GM12878 (cell line): ENCODE data around the gene SRSF7. TPM values are rescaled to one million over a fixed set of nuclear protein-coding genes. Genes with fewer than 3 reads are reported as not detected.

Experiments used
- ATAC-seq: fragments of 200-7000 bp; cut with Tn5 transposase; 3 replicates; pipeline ENCODE4 v1.9.1; 2020; ENCODE audit warnings: mild to moderate bottlenecking, moderate library complexity
- BruUV-seq: library from RNA; stranded (reverse); fragments of 400-500 nt; replicated peaks from 2 replicates; lab custom pipeline; 2021; lab: Mats Ljungman, UMichigan
- CTCF ChIA-PET: fragments of 300-600 bp; sonication (Branson Sonifier 250); formaldehyde crosslinking; extraction: SDS; loops from one replicate; lab custom pipeline; 2021; ENCODE audit warnings: inconsistent platforms; lab: Yijun Ruan, JAX
- POLR2A ChIA-PET: fragments of 350-600 bp; formaldehyde crosslinking; extraction: SDS; loops from one replicate; lab custom pipeline; 2021; ENCODE audit warnings: inconsistent platforms; lab: Charles Lee
- RAD21 ChIA-PET: fragments of 300-600 bp; sonication (Branson Sonifier 250); formaldehyde crosslinking; loops from one replicate; lab custom pipeline; 2023; ENCODE audit warnings: antibody characterized with exemption; ENCODE audit not compliant: unreplicated experiment; lab: Charles Lee
- SMC1A ChIA-PET: fragments of 300-600 bp; sonication (Branson Sonifier 250); formaldehyde crosslinking; loops from one replicate; lab custom pipeline; 2023; ENCODE audit not compliant: unreplicated experiment, uncharacterized antibody; lab: Charles Lee
- DNase-seq: peaks from one replicate; pipeline ENCODE4 v3.0.0-alpha.2; 2011; ENCODE audit warnings: low read depth, low spot score
- FAIRE-seq: peaks from 3 replicates; lab custom pipeline; 2011; peaks lifted over from hg19 to GRCh38; lab: Jason Lieb, UNC
- H2AFZ ChIP-seq: 2 replicates; pipeline ENCODE4 v1.6.0; 2011; ENCODE audit warnings: low read depth, low read length, control low read depth; ENCODE audit not compliant: control insufficient read depth
- H3K27ac ChIP-seq: 2 replicates; pipeline ENCODE4 v1.5.1; 2011; ENCODE audit warnings: control low read depth; ENCODE audit not compliant: control insufficient read depth, insufficient read depth
- H3K27me3 ChIP-seq, 2 experiments: replicated peaks in 1 of 2; 2 replicates each; pipeline versions ENCODE4 v1.6.0 to v1.6.1; 2011; ENCODE audit warnings: low read length in 1 of 2; ENCODE audit not compliant: control insufficient read depth in 2 of 2, insufficient read depth in 2 of 2
- H3K36me3 ChIP-seq, 2 experiments: 2 replicates each; pipeline ENCODE4 v1.5.1; 2011; ENCODE audit warnings: low read length in 1 of 2; ENCODE audit not compliant: control insufficient read depth in 2 of 2, insufficient read depth in 2 of 2
- H3K4me1 ChIP-seq: 2 replicates; pipeline ENCODE4 v1.6.1; 2011; ENCODE audit warnings: mild to moderate bottlenecking, low read length, moderate library complexity, mixed read lengths; ENCODE audit not compliant: control insufficient read depth, insufficient read depth
- H3K4me2 ChIP-seq: 2 replicates; pipeline ENCODE4 v1.6.0; 2011; ENCODE audit warnings: control low read depth; ENCODE audit not compliant: control insufficient read depth, insufficient read depth
- H3K4me3 ChIP-seq: fragments of 200-600 bp; sonication (generic); 2 replicates; pipeline ENCODE4 v1.5.1; 2016
- H3K79me2 ChIP-seq: 2 replicates; pipeline ENCODE4 v1.6.0; 2011; ENCODE audit warnings: low read length; ENCODE audit not compliant: control insufficient read depth, insufficient read depth
- H3K9ac ChIP-seq: 2 replicates; pipeline ENCODE4 v1.8.0; 2011; ENCODE audit warnings: low read length, control low read depth, mixed read lengths; ENCODE audit not compliant: control insufficient read depth, insufficient read depth
- H3K9me3 ChIP-seq: replicated peaks from 3 replicates; pipeline ENCODE4 v1.5.1; 2011; ENCODE audit warnings: mild to moderate bottlenecking, low read length; ENCODE audit not compliant: control insufficient read depth, insufficient read depth
- H4K20me1 ChIP-seq: 2 replicates; pipeline ENCODE4 v1.6.0; 2011; ENCODE audit not compliant: control insufficient read depth, insufficient read depth
- CHD2 ChIP-seq: IDR thresholded peaks from 2 replicates; pipeline ENCODE4 v1.6.1; 2011; ENCODE audit warnings: low read depth, low read length, improper control_type of control experiment, borderline replicate concordance
- EZH2 ChIP-seq: IDR thresholded peaks from 2 replicates; pipeline ENCODE4 v1.6.1; 2012; ENCODE audit warnings: low read depth, mild to moderate bottlenecking, control low read depth, inconsistent platforms, low read length, borderline replicate concordance; ENCODE audit not compliant: control insufficient read depth
- HDAC6 ChIP-seq: fragments of 200-600 bp; sonication (generic); IDR thresholded peaks from one replicate; pipeline ENCODE4 v1.8.0; 2017; ENCODE audit warnings: antibody characterized with exemption; ENCODE audit not compliant: unreplicated experiment
- IKZF2 ChIP-seq, 2 experiments: fragments of 450-650 bp; IDR thresholded peaks; 2 replicates each; pipeline ENCODE4 v1.6.1; 2017; ENCODE audit warnings: mild to moderate bottlenecking in 2 of 2, moderate library complexity in 2 of 2
- MYC ChIP-seq: IDR thresholded peaks from 2 replicates; pipeline ENCODE4 v1.6.1; 2011; ENCODE audit warnings: mild to moderate bottlenecking, low read length, moderate library complexity, inconsistent platforms; ENCODE audit not compliant: insufficient read depth, insufficient replicate concordance, insufficient read length, severe bottlenecking
- NFYA ChIP-seq: IDR thresholded peaks from 2 replicates; pipeline ENCODE4 v1.6.1; 2011; ENCODE audit warnings: low read depth, mild to moderate bottlenecking, low read length, improper control_type of control experiment, borderline replicate concordance
- PML ChIP-seq: IDR thresholded peaks from 2 replicates; pipeline ENCODE4 v1.6.1; 2012; ENCODE audit warnings: low read length, inconsistent platforms
- POLR2AphosphoS5 ChIP-seq: IDR thresholded peaks from 2 replicates; pipeline ENCODE4 v1.6.1; 2011; ENCODE audit warnings: mild to moderate bottlenecking, low read length, inconsistent platforms
- RAD21 ChIP-seq: IDR thresholded peaks from 2 replicates; pipeline ENCODE4 v1.6.1; 2011; ENCODE audit warnings: mild to moderate bottlenecking, low read depth, low read length, moderate library complexity; ENCODE audit not compliant: insufficient read depth
- SIN3A ChIP-seq: IDR thresholded peaks from 2 replicates; pipeline ENCODE4 v1.6.1; 2012; ENCODE audit warnings: low read depth, low read length, improper control_type of control experiment
- SIX5 ChIP-seq: IDR thresholded peaks from 2 replicates; pipeline ENCODE4 v1.6.1; 2011; ENCODE audit warnings: mild to moderate bottlenecking, low read depth, low read length, moderate library complexity; ENCODE audit not compliant: severe bottlenecking
- TCF12 ChIP-seq: IDR thresholded peaks from 2 replicates; pipeline ENCODE4 v1.6.1; 2011; ENCODE audit warnings: low read depth, mild to moderate bottlenecking, low read length
- YY1 ChIP-seq: IDR thresholded peaks from 2 replicates; pipeline ENCODE4 v1.6.1; 2011; ENCODE audit warnings: low read depth, mild to moderate bottlenecking, low read length
- ZNF384 ChIP-seq: IDR thresholded peaks from 2 replicates; pipeline ENCODE4 v1.6.1; 2012; ENCODE audit warnings: low read depth, mild to moderate bottlenecking, low read length, improper control_type of control experiment, borderline replicate concordance
- WGBS: methylation state at CpG from one replicate; pipeline ENCODE4 v1.1.6; 2016; ENCODE audit warnings: low lambda C conversion rate; ENCODE audit not compliant: insufficient replicate concordance, insufficient coverage; ENCODE audit errors: missing lambda C conversion rate; 5-methylcytosine and 5-hydroxymethylcytosine counted together
- in situ Hi-C: fragments of 300-500 bp; cut with MboI; formaldehyde crosslinking; loops from 9 replicates; pipeline ENCODE4 v1.14.3; 2018; ENCODE audit warnings: mixed read lengths
- intact Hi-C: fragments of 100-400 bp; cut with micrococcal nuclease; formaldehyde crosslinking; loops from one replicate; pipeline ENCODE4 v1.14.2; 2022; ENCODE audit not compliant: unreplicated experiment
- polyA plus RNA-seq, 11 experiments: library from polyadenylated mRNA; depleted of rRNA in 4 of 11; unstranded in 6 of 11; stranded (reverse) in 5 of 11; fragments of >200 nt; fragmentation: Nextera tagmentation in 4 of 11; fragmentation: Illumina TruSeq in 1 of 11; extraction: Ambion mirVana in 4 of 11; extraction: Trizol in 1 of 11; gene quantifications; 1 replicate in 1 of 11; 2 replicates in 10 of 11; pipeline versions ENCODE4 v1.2.1 to v1.2.3, GENCODE V29; 2011 to 2016; ENCODE audit warnings: inconsistent platforms in 2 of 11, missing spikeins in 2 of 11, low read depth in 1 of 11
- total RNA-seq, 4 experiments: library from RNA; depleted of rRNA in 3 of 4; stranded (reverse); fragments of >200 nt in 3 of 4; fragmentation: Illumina TruSeq in 1 of 4; extraction: Trizol in 1 of 4; gene quantifications; 2 replicates each; pipeline versions ENCODE4 v1.2.1 to v1.2.3, GENCODE V29; 2013 to 2021
- TF ChIP-seq, protein P1 (sequence below): fragments of 450-650 bp; conservative IDR thresholded peaks from 2 replicates; pipeline ENCODE4 v1.6.1; 2017; ENCODE audit warnings: mild to moderate bottlenecking, moderate library complexity
- TF ChIP-seq, protein P2 (sequence below), 3 experiments: IDR thresholded peaks in 2 of 3; conservative IDR thresholded peaks in 1 of 3; 2 replicates each; pipeline ENCODE4 v1.5.1; 2011; ENCODE audit warnings: low read depth in 3 of 3, low read length in 3 of 3, mild to moderate bottlenecking in 3 of 3, control low read depth in 2 of 3, moderate library complexity in 2 of 3, inconsistent platforms in 1 of 3, mixed read lengths in 1 of 3; ENCODE audit not compliant: control insufficient read depth in 2 of 3, insufficient read depth in 1 of 3; ENCODE audit errors: extremely low read depth in 1 of 3
- TF ChIP-seq, protein P3 (sequence below): fragments of 450-650 bp; IDR thresholded peaks from 2 replicates; pipeline ENCODE4 v1.6.1; 2017; ENCODE audit warnings: borderline replicate concordance

Gene SRSF7
- total and polyA plus RNA-seq, 10 of the 15 experiments (the other 5 are each of a cell fraction or from before 2014, with no cell fraction given): 205 to 785 (median 408) TPM

DNA sequence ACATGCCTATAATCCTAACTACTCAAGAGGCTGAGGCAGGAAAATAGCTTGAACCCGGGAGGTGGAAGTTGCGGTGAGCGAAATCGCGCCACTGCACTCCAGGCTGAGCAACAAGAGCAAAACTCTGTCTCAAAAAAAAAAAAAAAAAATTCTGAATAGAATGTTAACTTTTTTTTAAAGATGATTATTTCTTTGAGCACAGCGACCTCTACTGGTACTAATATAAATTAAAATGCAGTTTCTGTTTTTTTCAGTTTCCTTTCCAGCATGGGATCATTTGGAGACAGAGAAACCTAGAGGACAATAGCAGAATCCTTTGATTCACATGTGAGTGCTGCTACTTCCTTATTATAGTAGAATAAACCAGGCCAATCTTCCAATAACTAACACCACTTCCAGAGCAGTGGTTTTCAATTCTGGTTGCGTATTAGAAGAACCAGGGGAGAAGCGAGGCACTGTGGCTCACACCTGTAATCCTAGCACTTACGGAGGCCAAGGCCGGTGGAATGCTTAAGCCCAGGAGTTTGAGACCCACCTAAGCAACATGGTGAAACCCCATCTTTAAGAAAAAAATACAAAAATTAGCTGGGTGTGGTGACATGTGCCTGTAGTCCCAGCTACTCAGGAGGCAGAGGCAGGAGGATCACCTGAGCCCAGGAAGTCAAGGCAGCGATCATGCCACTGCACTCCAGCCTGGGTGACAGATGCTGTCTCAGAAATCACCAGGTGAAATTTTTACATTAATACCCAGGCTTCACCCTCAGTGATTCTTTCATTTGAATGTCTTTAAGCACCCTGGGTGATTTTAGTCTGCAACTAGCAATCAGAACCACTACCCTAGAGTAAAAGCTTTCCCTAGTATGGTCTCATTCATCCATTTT lies 10.1 kb downstream of the SRSF7 start:
- no TSS peak for BruUV-seq
- no peaks in the 10 kb centered on the region for H3K4me1 ChIP-seq
- H3K9ac ChIP-seq: no peak overlapping the region
- H3K27me3 ChIP-seq: no peaks in the 10 kb centered on the region
- intact Hi-C loops (loop anchor here (2.0 to 10.0 kb wide), 3 partner anchors 160 to 426 kb away; partner anchors contain the start of gene ATL2), in situ Hi-C loops (no loop called here)
- H3K36me3 ChIP-seq: peaks cover 6 to 26% of the 10 kb centered on the region in 2 experiments
- H4K20me1 ChIP-seq: no peaks in the 10 kb centered on the region
- H2AFZ ChIP-seq: no peak overlapping the region
- H3K79me2 ChIP-seq: peaks cover 29% of the 10 kb centered on the region
- WGBS: 77% methylated on average over 11 of the region's 11 CpGs
- H3K9me3 ChIP-seq: no peaks in the 10 kb centered on the region; the same call in 2 of the 3 replicates
- POLR2A ChIA-PET: interaction anchor here (1.3 kb wide), 2 partner anchors 10 kb away, joined by 4 read pairs; partner anchors contain the start of gene SRSF7
- H3K4me2 ChIP-seq: no peak overlapping the region
- RAD21 ChIA-PET: interaction anchor here (0.9 to 5.0 kb wide), 7 partner anchors 8 to 201 kb away, joined by 3 to 47 read pairs (median 4); no protein-coding TSS in a partner anchor
- CTCF ChIA-PET: interaction anchor here (0.6 to 12.6 kb wide), 20 partner anchors 9 to 1484 kb away, joined by 3 to 162 read pairs (median 4); partner anchors contain the start of gene SRSF7
- H3K4me3 ChIP-seq: no peak overlapping the region
- no peak for FAIRE-seq
- H3K27ac ChIP-seq: no peak overlapping the region
- SMC1A ChIA-PET: interaction anchor here (0.6 to 5.5 kb wide), 9 partner anchors 9 to 266 kb away, joined by 3 to 48 read pairs (median 4); no protein-coding TSS in a partner anchor
- ATAC-seq: peak; percentile 10
- no peak for DNase-seq
- TF ChIP-seq, protein P1, sequence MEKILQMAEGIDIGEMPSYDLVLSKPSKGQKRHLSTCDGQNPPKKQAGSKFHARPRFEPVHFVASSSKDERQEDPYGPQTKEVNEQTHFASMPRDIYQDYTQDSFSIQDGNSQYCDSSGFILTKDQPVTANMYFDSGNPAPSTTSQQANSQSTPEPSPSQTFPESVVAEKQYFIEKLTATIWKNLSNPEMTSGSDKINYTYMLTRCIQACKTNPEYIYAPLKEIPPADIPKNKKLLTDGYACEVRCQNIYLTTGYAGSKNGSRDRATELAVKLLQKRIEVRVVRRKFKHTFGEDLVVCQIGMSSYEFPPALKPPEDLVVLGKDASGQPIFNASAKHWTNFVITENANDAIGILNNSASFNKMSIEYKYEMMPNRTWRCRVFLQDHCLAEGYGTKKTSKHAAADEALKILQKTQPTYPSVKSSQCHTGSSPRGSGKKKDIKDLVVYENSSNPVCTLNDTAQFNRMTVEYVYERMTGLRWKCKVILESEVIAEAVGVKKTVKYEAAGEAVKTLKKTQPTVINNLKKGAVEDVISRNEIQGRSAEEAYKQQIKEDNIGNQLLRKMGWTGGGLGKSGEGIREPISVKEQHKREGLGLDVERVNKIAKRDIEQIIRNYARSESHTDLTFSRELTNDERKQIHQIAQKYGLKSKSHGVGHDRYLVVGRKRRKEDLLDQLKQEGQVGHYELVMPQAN: no peak
- TF ChIP-seq HDAC6 (no peak), SIX5 (no peak), SIN3A (no peak), CHD2 (no peak), YY1 (no peak), EZH2 (no peak), IKZF2 (IDR thresholded peaks at IDR 0.05) (no peak), PML (0 out of 2 replicates have a peak, but pooled peaks have one; percentile 17), TCF12 (no peak), RAD21 (peak; percentile 41), POLR2AphosphoS5 (peak; percentile 27), MYC (no peak), ZNF384 (peak; percentile 88), NFYA (no peak)
- TF ChIP-seq, protein P2, sequence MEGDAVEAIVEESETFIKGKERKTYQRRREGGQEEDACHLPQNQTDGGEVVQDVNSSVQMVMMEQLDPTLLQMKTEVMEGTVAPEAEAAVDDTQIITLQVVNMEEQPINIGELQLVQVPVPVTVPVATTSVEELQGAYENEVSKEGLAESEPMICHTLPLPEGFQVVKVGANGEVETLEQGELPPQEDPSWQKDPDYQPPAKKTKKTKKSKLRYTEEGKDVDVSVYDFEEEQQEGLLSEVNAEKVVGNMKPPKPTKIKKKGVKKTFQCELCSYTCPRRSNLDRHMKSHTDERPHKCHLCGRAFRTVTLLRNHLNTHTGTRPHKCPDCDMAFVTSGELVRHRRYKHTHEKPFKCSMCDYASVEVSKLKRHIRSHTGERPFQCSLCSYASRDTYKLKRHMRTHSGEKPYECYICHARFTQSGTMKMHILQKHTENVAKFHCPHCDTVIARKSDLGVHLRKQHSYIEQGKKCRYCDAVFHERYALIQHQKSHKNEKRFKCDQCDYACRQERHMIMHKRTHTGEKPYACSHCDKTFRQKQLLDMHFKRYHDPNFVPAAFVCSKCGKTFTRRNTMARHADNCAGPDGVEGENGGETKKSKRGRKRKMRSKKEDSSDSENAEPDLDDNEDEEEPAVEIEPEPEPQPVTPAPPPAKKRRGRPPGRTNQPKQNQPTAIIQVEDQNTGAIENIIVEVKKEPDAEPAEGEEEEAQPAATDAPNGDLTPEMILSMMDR (IDR thresholded peaks at IDR 0.05 in 2 of 3, conservative IDR thresholded peaks at IDR 0.05 in 1 of 3; ENCODE audit: control insufficient read depth in 2 of 3, extremely low read depth in 1 of 3, insufficient read depth in 1 of 3, low read depth in 3 of 3, low read length in 3 of 3): peak in 2 of 3 experiments; percentile 40 to 41; a peak in 4 of 6 replicates
- TF ChIP-seq, protein P3, sequence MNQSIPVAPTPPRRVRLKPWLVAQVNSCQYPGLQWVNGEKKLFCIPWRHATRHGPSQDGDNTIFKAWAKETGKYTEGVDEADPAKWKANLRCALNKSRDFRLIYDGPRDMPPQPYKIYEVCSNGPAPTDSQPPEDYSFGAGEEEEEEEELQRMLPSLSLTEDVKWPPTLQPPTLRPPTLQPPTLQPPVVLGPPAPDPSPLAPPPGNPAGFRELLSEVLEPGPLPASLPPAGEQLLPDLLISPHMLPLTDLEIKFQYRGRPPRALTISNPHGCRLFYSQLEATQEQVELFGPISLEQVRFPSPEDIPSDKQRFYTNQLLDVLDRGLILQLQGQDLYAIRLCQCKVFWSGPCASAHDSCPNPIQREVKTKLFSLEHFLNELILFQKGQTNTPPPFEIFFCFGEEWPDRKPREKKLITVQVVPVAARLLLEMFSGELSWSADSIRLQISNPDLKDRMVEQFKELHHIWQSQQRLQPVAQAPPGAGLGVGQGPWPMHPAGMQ: no peak
